Chondrocyte (in vitro differentiated cells): ENCODE data around the gene DLG4. TPM values are rescaled to one million over a fixed set of nuclear protein-coding genes. Genes with fewer than 3 reads are reported as not detected.
"Not testable (repeated sequence)": the region's sequence is repeated elsewhere in the genome, so short reads cannot be mapped to it uniquely, and the experiment has no call there.

Experiments used
- DNase-seq: peaks from one replicate; pipeline ENCODE4 v3.0.0; 2021; ENCODE audit warnings: mixed read lengths, low spot score
- H3K27ac Mint-ChIP-seq: one replicate; pipeline ENCODE4 v1.8.0; 2021; ENCODE audit warnings: mild to moderate bottlenecking, moderate library complexity, mixed read lengths; ENCODE audit not compliant: unreplicated experiment
- H3K27me3 Mint-ChIP-seq: 2 replicates; pipeline ENCODE4 v1.8.0; 2021; ENCODE audit warnings: low read depth, mixed read lengths
- H3K36me3 Mint-ChIP-seq: 2 replicates; pipeline ENCODE4 v1.8.0; 2021; ENCODE audit warnings: low read depth, mixed read lengths
- H3K4me1 Mint-ChIP-seq: 2 replicates; pipeline ENCODE4 v1.8.0; 2021; ENCODE audit warnings: low read depth, mild to moderate bottlenecking, mixed read lengths
- H3K4me3 Mint-ChIP-seq: one replicate; pipeline ENCODE4 v1.8.0; 2021; ENCODE audit warnings: mild to moderate bottlenecking, moderate library complexity, mixed read lengths; ENCODE audit not compliant: unreplicated experiment
- H3K9me3 Mint-ChIP-seq: 2 replicates; pipeline ENCODE4 v1.8.0; 2021; ENCODE audit warnings: low read depth, mixed read lengths
- CTCF ChIP-seq: fragments of 200-600 bp; sonication (generic); IDR thresholded peaks from 2 replicates; pipeline ENCODE4 v1.5.0; 2021; ENCODE audit warnings: antibody characterized with exemption, mild to moderate bottlenecking, moderate library complexity
- total RNA-seq: library from RNA; stranded (reverse); gene quantifications from 3 replicates; pipeline ENCODE4 v1.2.1, GENCODE V29; 2021

DLG4 gene
- total RNA-seq, 1 donor from 2014 or later: 28.3 TPM

GRCh38 chr17:7186241-7186640 is 33.4 kb downstream of the DLG4 start:
- Mint-ChIP-seq H3K9me3 (no peaks in the 10 kb centered on the region), H3K4me3 (no peak overlapping the region), H3K27me3 (no peaks in the 10 kb centered on the region), H3K36me3 (peaks cover 10% of the 10 kb centered on the region), H3K27ac (no peak overlapping the region), H3K4me1 (no peaks in the 10 kb centered on the region)
- TF ChIP-seq CTCF: peak; percentile 30
- DNase-seq: peak; percentile 20

DNA sequence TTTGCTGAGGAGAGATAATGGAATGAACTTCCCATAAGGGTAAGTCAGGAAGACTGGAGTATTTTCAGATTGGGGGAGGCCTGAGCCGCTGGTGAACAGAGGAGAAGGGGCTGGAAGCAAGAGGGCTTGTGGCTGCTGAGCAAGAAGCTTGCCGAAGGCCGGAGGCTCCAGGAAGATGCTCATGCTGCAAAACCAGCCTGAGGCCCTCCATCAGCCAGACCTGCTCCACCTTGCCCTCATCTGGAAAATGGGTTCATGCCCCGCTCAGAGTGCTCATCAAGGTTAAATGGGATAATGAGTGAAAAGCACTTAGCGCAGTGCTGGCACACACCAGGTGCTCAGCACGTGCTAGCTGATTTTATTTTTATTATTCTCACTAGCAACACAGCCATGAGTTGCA is 35.0 kb downstream of the DLG4 start:
- no peaks in the 10 kb centered on the region for H3K9me3 Mint-ChIP-seq
- H3K4me1 Mint-ChIP-seq: no peaks in the 10 kb centered on the region
- no peak overlapping the region for H3K4me3 Mint-ChIP-seq
- TF ChIP-seq CTCF: no peak
- no peak overlapping the region for H3K27ac Mint-ChIP-seq
- peaks cover 8% of the 10 kb centered on the region for H3K36me3 Mint-ChIP-seq
- peak; percentile 32 for DNase-seq
- H3K27me3 Mint-ChIP-seq: no peaks in the 10 kb centered on the region

DNA sequence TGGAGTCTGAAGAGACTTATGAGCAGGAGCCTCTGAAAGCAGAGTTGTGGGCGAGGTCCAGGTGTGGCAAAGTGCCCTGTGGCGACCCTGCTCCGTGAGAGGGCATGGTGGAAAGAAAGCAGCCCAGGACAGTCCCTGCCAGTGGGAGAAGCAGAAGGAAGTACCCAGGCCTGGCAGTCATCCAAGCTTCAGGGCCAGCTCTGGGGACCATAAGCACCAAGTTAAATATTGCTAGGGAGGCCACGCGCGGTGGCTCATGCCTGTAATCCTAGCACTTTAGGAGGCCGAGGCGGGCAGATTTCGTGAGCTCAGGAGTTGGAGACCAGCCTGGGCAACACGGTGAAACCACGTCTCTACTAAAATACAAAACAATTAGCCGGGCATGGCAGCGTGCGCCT is 35.5 kb downstream of the DLG4 start:
- Mint-ChIP-seq H3K27me3 (no peaks in the 10 kb centered on the region), H3K36me3 (peaks cover 5% of the 10 kb centered on the region), H3K4me1 (no peaks in the 10 kb centered on the region), H3K9me3 (no peaks in the 10 kb centered on the region), H3K4me3 (no peak overlapping the region), H3K27ac (peak overlapping the region; percentile 63)
- no peak for TF ChIP-seq CTCF
- DNase-seq: peak; percentile 52

DNA sequence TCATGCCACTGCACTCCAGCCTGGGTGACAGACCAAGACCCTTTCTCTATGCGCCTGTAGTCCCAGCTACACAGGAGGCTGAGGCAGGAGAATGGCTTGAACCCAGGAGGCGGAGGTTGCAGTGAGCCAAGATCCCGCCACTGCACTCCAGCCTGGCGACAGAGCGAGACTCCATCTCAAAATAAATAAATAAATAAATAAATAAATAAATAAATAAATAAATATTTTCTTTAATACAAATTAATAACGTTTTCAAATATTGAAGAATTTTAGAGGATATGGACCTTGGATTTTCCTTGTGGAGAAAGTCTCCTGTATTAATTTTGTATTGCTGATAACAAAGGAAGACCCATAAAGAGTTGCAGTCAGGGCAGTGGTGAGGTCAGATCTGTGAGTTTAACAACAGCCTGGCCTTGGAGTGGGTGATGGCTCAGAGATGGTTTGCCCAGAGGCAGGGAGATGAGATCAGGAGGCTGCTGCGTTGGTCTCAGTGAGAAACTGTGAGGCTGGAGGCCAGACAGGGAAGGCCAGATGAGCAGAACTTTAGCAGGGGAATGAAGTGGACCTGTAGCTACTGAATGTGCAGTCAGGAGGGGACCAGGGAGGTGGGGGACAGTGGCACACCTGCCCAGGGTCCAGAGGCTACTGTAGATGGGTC is 36.1 kb downstream of the DLG4 start:
- TF ChIP-seq CTCF: no peak
- Mint-ChIP-seq H3K36me3 (peaks cover 5% of the 10 kb centered on the region), H3K27me3 (no peaks in the 10 kb centered on the region), H3K9me3 (no peaks in the 10 kb centered on the region), H3K27ac (peak overlapping the region; percentile 63), H3K4me1 (no peaks in the 10 kb centered on the region), H3K4me3 (no peak overlapping the region)
- DNase-seq: no peak

DNA sequence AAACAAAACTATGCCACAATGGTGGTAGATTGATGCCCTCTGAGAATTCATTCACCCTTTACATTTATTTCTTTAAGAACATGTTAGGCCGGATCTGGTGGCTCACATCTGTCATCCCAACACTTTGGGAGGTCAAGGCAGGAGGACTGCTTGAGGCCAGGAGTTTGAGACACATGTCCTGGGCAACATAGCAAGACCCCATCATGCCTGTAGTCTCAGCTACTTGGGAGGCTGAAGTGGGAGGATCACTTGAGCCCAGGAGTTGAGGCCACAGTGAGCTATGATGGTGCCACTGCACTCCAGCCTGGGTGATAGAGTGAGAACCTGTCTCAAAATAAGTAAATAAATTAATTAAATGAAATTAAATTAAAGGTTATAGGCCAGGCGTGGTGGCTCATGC is 37.5 kb downstream of the DLG4 start:
- H3K4me3 Mint-ChIP-seq, H3K27ac Mint-ChIP-seq, H3K9me3 Mint-ChIP-seq, H3K36me3 Mint-ChIP-seq, H3K4me1 Mint-ChIP-seq, H3K27me3 Mint-ChIP-seq: not testable (repeated sequence)
- peak; percentile 5 for DNase-seq
